ENCODE measurements around the gene GOLGB1. TPM values are rescaled to one million over a fixed set of nuclear protein-coding genes. Genes with fewer than 3 reads are reported as not detected.

GOLGB1 gene
- total and polyA plus RNA-seq, 2 donors (not counting 3 experiments of a cell fraction or from before 2014, with no cell fraction given), result 7.4 to 42.7 TPM

DNA sequence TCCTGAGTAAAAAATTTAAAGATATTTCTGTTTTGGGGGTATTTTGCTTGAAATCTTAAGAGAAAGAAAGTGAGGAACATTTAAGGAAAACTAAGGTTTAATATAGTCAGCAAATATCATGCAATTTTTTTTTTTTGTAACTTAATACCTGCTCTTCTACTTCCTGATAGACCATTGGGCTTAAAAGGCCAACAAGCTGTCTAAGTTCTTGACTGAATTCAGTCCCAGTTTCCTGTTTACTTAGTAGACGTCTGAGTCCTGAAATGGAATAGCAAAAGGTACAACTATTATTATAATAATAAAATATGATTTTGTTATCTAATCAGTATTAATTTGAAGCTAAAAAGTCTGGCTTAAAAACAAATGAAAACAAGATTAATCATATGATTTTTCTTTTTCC is 47.4 kb upstream of the GOLGB1 start:
- DNase-seq (ENCODE audit: low read depth, low spot score), result no peak

More for the DNA sequence above, 47.4 kb upstream of the GOLGB1 start:
- H3K27me3 ChIP-seq (ENCODE audit: control insufficient read depth in 2 of 2, insufficient read depth in 2 of 2, low read length in 2 of 2), result no peaks in the 10 kb centered on the region
- no peaks in the 10 kb centered on the region for H4K20me1 ChIP-seq (replicated peaks; ENCODE audit: control insufficient read depth, extremely low read depth, insufficient read depth, low read length)
- H3K9me3 ChIP-seq (replicated peaks; ENCODE audit: control insufficient read depth, insufficient read depth, low read length), result no peaks in the 10 kb centered on the region
- H3K4me2 ChIP-seq (ENCODE audit: insufficient read depth, low read length), result no peak overlapping the region
- CTCF ChIA-PET, result interaction anchor here (1.6 kb wide), 1 partner anchor 9 kb away, joined by 3 read pairs; no protein-coding TSS in a partner anchor
- H2AFZ ChIP-seq (ENCODE audit: low read depth, low read length), result no peak overlapping the region
- BruUV-seq (replicated peaks), result no TSS peak
- POLR2A ChIA-PET, result no interaction called here
- H3K4me3 ChIP-seq (replicated peaks in 1 of 3; ENCODE audit: insufficient read depth in 1 of 3, low read depth in 1 of 3, low read length in 3 of 3), result no peak overlapping the region
- no peaks in the 10 kb centered on the region for H3K4me1 ChIP-seq (ENCODE audit: control insufficient read depth, extremely low read depth, insufficient read depth, low read length)
- intact Hi-C loops (cut with micrococcal nuclease) (no loop called here), dilution Hi-C loops (cut with MboI; ENCODE audit: extremely low pct_ligation_motif_present, low sequenced_read_pairs) (no loop called here)
- no peaks in the 10 kb centered on the region for H3K79me2 ChIP-seq (ENCODE audit: control insufficient read depth, insufficient read depth, low read length)
- no peak overlapping the region for H3K9ac ChIP-seq (replicated peaks; ENCODE audit: extremely low read depth, insufficient read depth, low read length)
- TF ChIP-seq MYC (IDR thresholded peaks at IDR 0.05; ENCODE audit: low read depth, low read length) (no peak), POLR2AphosphoS5 (IDR thresholded peaks at IDR 0.05; ENCODE audit: insufficient read depth, low read depth, low read length) (no peak), EZH2 (IDR thresholded peaks at IDR 0.05; ENCODE audit: borderline replicate concordance, low read depth, low read length, severe bottlenecking) (no peak), GATA2 (IDR thresholded peaks at IDR 0.05; ENCODE audit: insufficient read depth, insufficient read length, low read depth, low read length) (no peak), JUN (IDR thresholded peaks at IDR 0.05; ENCODE audit: borderline replicate concordance, insufficient read depth, insufficient read length, low read depth) (no peak), POLR2A (IDR thresholded peaks at IDR 0.05; ENCODE audit: low read depth, low read length) (no peak), FOS (IDR thresholded peaks at IDR 0.05; ENCODE audit: borderline replicate concordance, insufficient read depth, low read length) (no peak)
- TF ChIP-seq, protein P1, sequence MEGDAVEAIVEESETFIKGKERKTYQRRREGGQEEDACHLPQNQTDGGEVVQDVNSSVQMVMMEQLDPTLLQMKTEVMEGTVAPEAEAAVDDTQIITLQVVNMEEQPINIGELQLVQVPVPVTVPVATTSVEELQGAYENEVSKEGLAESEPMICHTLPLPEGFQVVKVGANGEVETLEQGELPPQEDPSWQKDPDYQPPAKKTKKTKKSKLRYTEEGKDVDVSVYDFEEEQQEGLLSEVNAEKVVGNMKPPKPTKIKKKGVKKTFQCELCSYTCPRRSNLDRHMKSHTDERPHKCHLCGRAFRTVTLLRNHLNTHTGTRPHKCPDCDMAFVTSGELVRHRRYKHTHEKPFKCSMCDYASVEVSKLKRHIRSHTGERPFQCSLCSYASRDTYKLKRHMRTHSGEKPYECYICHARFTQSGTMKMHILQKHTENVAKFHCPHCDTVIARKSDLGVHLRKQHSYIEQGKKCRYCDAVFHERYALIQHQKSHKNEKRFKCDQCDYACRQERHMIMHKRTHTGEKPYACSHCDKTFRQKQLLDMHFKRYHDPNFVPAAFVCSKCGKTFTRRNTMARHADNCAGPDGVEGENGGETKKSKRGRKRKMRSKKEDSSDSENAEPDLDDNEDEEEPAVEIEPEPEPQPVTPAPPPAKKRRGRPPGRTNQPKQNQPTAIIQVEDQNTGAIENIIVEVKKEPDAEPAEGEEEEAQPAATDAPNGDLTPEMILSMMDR (IDR thresholded peaks at IDR 0.05; ENCODE audit: extremely low read depth in 1 of 2, insufficient read depth in 1 of 2, low read depth in 1 of 2, low read length in 2 of 2), result no peak
- TF ChIP-seq, protein P2, sequence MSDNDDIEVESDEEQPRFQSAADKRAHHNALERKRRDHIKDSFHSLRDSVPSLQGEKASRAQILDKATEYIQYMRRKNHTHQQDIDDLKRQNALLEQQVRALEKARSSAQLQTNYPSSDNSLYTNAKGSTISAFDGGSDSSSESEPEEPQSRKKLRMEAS (IDR thresholded peaks at IDR 0.05; ENCODE audit: insufficient read depth, insufficient read length), result no peak
- FAIRE-seq, result no peak
- no peak overlapping the region for H3K27ac ChIP-seq (ENCODE audit: insufficient read depth, low read depth, low read length)
- H3K36me3 ChIP-seq (ENCODE audit: control insufficient read depth in 2 of 2, extremely low read depth in 1 of 2, insufficient read depth in 2 of 2, low read length in 2 of 2), result no peaks in the 10 kb centered on the region
- no peaks in the 10 kb centered on the region for H3K9me1 ChIP-seq (replicated peaks; ENCODE audit: control insufficient read depth, extremely low read depth, insufficient read depth, low read length)
